OCI-LY1 (cell line): ENCODE data around the gene REG4.

Source experiments
- EZH2 ChIP-seq: fragments of 200-600 bp; sonication (generic), shearing (Covaris generic); IDR thresholded peaks from 2 replicates; pipeline ENCODE4 v1.8.0; 2017; ENCODE audit warnings: borderline replicate concordance, mixed run types, mild to moderate bottlenecking, antibody characterized with exemption, low read length, moderate library complexity, mixed read lengths
- TF ChIP-seq, protein P1 (sequence below): fragments of 200-600 bp; sonication (generic), shearing (Covaris generic); IDR thresholded peaks from 2 replicates; pipeline ENCODE4 v1.5.1; 2017; ENCODE audit warnings: mild to moderate bottlenecking, antibody characterized with exemption, low read length, moderate library complexity, mixed read lengths

DNA sequence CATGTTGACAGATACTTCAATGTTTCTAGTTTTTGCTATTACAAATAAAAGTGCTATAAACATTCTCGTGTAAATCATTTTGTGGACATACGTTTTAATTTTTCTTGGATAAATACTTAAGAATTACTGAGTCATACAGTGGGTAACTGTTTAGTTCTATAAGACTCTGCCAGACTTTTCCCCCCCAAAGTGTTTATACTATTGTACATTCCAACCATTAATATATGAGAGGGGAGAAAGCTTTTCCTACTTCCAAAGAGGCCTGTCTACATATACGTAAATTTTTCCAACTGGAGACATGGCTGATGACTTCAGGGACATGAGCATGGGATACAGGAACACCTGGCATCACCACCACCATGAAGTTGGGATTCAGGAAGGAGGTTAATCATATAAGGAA lies 17.0 kb upstream of the REG4 start:
- TF ChIP-seq EZH2, result no peak
- TF ChIP-seq, protein P1, sequence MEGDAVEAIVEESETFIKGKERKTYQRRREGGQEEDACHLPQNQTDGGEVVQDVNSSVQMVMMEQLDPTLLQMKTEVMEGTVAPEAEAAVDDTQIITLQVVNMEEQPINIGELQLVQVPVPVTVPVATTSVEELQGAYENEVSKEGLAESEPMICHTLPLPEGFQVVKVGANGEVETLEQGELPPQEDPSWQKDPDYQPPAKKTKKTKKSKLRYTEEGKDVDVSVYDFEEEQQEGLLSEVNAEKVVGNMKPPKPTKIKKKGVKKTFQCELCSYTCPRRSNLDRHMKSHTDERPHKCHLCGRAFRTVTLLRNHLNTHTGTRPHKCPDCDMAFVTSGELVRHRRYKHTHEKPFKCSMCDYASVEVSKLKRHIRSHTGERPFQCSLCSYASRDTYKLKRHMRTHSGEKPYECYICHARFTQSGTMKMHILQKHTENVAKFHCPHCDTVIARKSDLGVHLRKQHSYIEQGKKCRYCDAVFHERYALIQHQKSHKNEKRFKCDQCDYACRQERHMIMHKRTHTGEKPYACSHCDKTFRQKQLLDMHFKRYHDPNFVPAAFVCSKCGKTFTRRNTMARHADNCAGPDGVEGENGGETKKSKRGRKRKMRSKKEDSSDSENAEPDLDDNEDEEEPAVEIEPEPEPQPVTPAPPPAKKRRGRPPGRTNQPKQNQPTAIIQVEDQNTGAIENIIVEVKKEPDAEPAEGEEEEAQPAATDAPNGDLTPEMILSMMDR, result no peak
